ENCODE results near the gene WDR47. TPM values are rescaled to one million over a fixed set of nuclear protein-coding genes. Genes with fewer than 3 reads are reported as not detected.
A peak's percentile ranks its signal among the peaks of the same experiment; 100 is the strongest.

The WDR47 gene
- total RNA-seq, 4 donors from 2014 or later = 13.9 to 18.8 (median 17.5) TPM

DNA sequence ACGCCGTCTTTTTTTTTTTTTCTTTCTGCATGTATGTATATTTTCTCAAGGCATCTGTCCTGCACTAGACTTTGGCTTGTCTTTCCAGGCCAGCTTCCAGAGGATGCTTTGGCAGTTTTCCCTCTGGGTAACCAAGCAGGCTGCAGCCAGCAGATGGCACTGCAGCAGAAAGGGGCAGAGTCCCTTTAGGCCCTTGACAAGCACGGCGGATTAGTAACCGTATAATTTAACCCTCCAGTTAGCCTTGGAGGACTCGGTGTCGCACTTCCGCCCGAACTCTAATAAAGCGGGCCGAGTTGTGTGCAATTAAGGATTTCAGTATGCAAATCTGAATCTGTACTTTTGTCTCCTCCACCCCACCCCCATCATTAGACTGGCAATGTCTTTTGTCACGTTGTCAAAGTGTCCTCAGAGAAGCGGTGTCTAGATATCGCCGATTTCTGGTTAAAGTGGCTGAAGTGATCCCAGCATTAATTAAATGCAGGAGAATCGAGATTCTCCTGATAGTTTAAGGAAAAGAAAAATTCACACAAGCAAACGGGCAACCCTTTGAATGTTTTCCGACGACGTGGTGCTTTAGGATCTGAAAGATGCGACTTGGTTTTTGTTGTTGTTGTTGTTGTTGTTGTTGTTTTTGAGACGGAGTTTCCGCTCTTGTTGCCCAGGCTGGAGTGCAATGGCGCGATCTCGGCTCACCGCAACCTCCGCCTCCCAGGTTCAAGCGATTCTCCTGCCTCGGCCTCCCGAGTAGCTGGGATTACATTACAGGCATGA lies 47.5 kb upstream of the WDR47 start:
- Histone ChIP-seq H3K27me3 (no peaks in the 10 kb centered on the region), H3K4me1 (peaks cover 22 to 31% of the 10 kb centered on the region in 2 donors), H3K27ac (peak overlapping the region; percentile 93 to 98 (median 94)), H3K36me3 (peaks cover 0 to 17% of the 10 kb centered on the region in 2 donors), H3K4me3 (peak overlapping the region; percentile 75 to 89 (median 80)), H3K9me3 (no peaks in the 10 kb centered on the region)
- intact Hi-C loops (cut with DNase I; ENCODE audit: low total_unique reads) = loop anchor here (1.0 to 10.0 kb wide), 3 partner anchors 11 to 345 kb away; partner anchors contain the start of genes STXBP3 and WDR47
- ATAC-seq (peak; percentile 45 to 49), DNase-seq (peak; percentile 19 to 73)
- in situ Hi-C loops (cut with MboI; ENCODE audit: low sequenced_read_pairs in 4 of 4) = loop anchor here in 1 of 4 donors (10.0 kb wide), 1 partner anchor 125 kb away; the partner anchor contains the start of gene CLCC1
- TF ChIP-seq, protein P1, sequence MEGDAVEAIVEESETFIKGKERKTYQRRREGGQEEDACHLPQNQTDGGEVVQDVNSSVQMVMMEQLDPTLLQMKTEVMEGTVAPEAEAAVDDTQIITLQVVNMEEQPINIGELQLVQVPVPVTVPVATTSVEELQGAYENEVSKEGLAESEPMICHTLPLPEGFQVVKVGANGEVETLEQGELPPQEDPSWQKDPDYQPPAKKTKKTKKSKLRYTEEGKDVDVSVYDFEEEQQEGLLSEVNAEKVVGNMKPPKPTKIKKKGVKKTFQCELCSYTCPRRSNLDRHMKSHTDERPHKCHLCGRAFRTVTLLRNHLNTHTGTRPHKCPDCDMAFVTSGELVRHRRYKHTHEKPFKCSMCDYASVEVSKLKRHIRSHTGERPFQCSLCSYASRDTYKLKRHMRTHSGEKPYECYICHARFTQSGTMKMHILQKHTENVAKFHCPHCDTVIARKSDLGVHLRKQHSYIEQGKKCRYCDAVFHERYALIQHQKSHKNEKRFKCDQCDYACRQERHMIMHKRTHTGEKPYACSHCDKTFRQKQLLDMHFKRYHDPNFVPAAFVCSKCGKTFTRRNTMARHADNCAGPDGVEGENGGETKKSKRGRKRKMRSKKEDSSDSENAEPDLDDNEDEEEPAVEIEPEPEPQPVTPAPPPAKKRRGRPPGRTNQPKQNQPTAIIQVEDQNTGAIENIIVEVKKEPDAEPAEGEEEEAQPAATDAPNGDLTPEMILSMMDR (IDR thresholded peaks at IDR 0.05 in 4 of 5, conservative IDR thresholded peaks at IDR 0.05 in 1 of 5) = peak in 4 of 5 experiments; percentile 35 to 60 (median 50)
- no peak for TF ChIP-seq POLR2A (IDR thresholded peaks at IDR 0.05)

DNA sequence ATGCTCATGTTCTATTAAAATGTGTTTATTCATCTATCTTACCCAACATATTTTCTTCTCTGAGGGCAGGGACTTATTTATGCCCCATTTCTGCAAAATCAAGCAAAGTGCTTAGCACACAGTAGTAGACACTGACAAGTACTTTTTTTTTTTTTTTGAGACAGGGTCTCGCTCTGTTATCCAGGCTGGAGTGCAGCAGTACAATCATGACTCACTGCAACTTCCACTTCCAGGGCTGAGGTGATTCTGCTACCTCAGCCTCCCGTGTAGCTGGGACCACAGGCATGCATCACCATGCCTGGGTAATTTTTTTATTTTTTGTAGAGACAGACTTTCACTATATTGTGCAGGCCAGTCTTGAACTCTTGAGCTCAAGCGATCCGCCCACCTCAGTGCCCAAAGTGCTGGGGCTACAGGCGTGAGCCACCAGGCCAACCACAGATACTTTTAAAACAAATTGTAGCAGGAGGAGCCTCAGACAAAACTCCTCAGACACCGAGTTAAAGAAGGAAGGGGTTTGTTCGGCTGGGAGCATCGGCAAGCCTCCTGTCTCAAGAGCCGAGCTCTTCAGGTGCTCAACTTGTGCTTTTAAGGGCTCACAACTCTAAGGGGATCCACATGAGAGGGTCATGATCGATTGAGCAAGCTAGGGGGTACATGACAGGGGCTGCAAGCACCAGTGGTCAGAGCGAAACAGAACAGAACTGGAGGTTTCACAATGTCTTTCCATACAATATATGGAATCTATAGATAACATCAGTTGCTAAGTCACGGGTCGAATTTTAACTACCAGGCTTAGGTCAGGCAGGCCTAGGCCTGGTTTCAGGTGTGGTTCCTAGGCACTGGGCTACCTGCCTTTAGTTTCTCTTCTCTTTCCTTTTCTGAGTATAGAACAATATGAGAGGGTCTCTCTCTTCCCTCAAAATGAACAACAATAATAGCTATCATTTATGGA lies 42.9 kb upstream of the WDR47 start:
- in situ Hi-C loops (cut with MboI; ENCODE audit: low sequenced_read_pairs in 4 of 4) (no loop called here), intact Hi-C loops (cut with DNase I; ENCODE audit: low total_unique reads) (no loop called here)
- no peaks in the 10 kb centered on the region for H3K9me3 ChIP-seq
- H3K4me3 ChIP-seq = no peak overlapping the region
- TF ChIP-seq, protein P1 (IDR thresholded peaks at IDR 0.05 in 4 of 5, conservative IDR thresholded peaks at IDR 0.05 in 1 of 5) = no peak
- TF ChIP-seq POLR2A (IDR thresholded peaks at IDR 0.05) = no peak
- peaks cover 0 to 4% of the 10 kb centered on the region in 2 donors for H3K4me1 ChIP-seq
- no peak for ATAC-seq
- H3K27me3 ChIP-seq = no peaks in the 10 kb centered on the region
- no peaks in the 10 kb centered on the region for H3K36me3 ChIP-seq
- H3K27ac ChIP-seq = no peak overlapping the region
- DNase-seq = no peak

DNA sequence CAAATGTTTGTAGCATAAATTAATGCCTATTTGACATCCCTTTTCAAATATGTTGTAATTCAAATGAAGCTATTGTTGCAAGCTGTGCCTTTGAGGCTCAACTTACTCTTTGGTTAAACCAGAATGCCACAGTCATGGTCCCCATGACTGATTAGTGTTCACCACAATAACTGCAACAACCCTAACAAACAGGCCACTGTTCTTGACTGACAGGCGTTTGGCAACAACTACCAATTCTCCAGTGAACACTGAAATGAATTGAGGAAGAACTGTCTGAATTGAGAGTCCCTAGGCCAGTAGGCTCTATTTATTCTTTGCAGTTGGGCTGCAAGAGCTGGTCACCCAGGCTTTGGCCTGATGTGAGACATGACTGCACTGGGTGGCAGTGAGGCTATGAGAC lies 42.0 kb upstream of the WDR47 start:
- Histone ChIP-seq H3K36me3 (no peaks in the 10 kb centered on the region), H3K4me3 (no peak overlapping the region), H3K27ac (no peak overlapping the region), H3K27me3 (no peaks in the 10 kb centered on the region), H3K4me1 (no peaks in the 10 kb centered on the region), H3K9me3 (no peaks in the 10 kb centered on the region)
- intact Hi-C loops (cut with DNase I; ENCODE audit: low total_unique reads) (no loop called here), in situ Hi-C loops (cut with MboI; ENCODE audit: low sequenced_read_pairs in 4 of 4) (no loop called here)
- no peak for DNase-seq
- no peak for TF ChIP-seq POLR2A (IDR thresholded peaks at IDR 0.05)
- TF ChIP-seq, protein P1 (IDR thresholded peaks at IDR 0.05 in 4 of 5, conservative IDR thresholded peaks at IDR 0.05 in 1 of 5) = no peak
- no peak for ATAC-seq

DNA sequence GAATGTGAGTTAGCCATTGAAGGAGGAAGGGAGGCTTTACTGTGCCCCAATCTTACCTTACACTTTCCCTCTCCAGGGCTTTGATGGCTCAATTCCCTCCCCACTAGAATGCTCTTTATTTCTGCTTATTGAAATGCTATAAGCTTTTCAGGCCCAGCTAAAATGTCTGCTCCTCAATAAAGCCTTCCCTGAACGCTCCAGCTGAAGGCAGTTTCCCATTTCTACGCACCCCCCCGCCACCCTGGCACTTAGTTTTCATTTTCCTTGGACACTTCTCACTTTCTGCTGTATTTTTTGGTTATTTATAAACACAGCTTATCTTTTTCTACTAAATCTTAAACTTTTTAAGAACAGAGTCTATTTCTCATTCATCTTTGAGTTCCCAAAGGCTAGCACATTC lies 41.6 kb upstream of the WDR47 start:
- TF ChIP-seq POLR2A (IDR thresholded peaks at IDR 0.05) = no peak
- TF ChIP-seq, protein P1 (IDR thresholded peaks at IDR 0.05 in 4 of 5, conservative IDR thresholded peaks at IDR 0.05 in 1 of 5) = no peak
- no peaks in the 10 kb centered on the region for H3K9me3 ChIP-seq
- H3K4me1 ChIP-seq = no peaks in the 10 kb centered on the region
- intact Hi-C loops (cut with DNase I; ENCODE audit: low total_unique reads) (no loop called here), in situ Hi-C loops (cut with MboI; ENCODE audit: low sequenced_read_pairs in 4 of 4) (no loop called here)
- H3K27ac ChIP-seq = no peak overlapping the region
- DNase-seq (no peak), ATAC-seq (no peak)
- H3K27me3 ChIP-seq = no peaks in the 10 kb centered on the region
- H3K4me3 ChIP-seq = no peak overlapping the region
- H3K36me3 ChIP-seq = no peaks in the 10 kb centered on the region
